HCT116 (cell line): Measurements from ENCODE around the gene LLGL2. TPM values are rescaled to one million over a fixed set of nuclear protein-coding genes. Genes with fewer than 3 reads are reported as not detected.

Source experiments
- ATAC-seq: fragments of 200-7000 bp; cut with Tn5 transposase; 2 replicates; pipeline ENCODE4 v1.9.1; 2020; ENCODE audit warnings: mild to moderate bottlenecking, moderate library complexity
- BruUV-seq: library from RNA; stranded (reverse); fragments of 400-500 nt; replicated peaks from 2 replicates; lab custom pipeline; 2021; lab: Mats Ljungman, UMichigan
- CTCF ChIA-PET: fragments of 300-600 bp; sonication (Branson Sonifier 250); formaldehyde crosslinking; loops from one replicate; lab custom pipeline; 2021; ENCODE audit warnings: antibody characterized with exemption; lab: Charles Lee
- POLR2A ChIA-PET: fragments of 300-600, 350-600 bp; sonication (Branson Sonifier 250); formaldehyde crosslinking; loops from one replicate; lab custom pipeline; 2021; ENCODE audit warnings: antibody characterized with exemption; lab: Charles Lee
- RAD21 ChIA-PET, 2 experiments: fragments of 300-600 bp; sonication (Branson Sonifier 250); formaldehyde crosslinking; loops; one replicate each; lab custom pipeline; 2023; ENCODE audit warnings: low total read pairs in 2 of 2; ENCODE audit not compliant: uncharacterized antibody in 2 of 2, unreplicated experiment in 2 of 2, low non-redundant PET in 1 of 2; lab: Charles Lee
- DNase-seq: peaks from one replicate; pipeline ENCODE4 v3.0.0-alpha.2; 2010; ENCODE audit warnings: low read depth, low spot score
- H2AFZ ChIP-seq: fragments of 200-600 bp; shearing (Covaris generic), sonication (generic); 2 replicates; pipeline ENCODE4 v1.6.1; 2017; ENCODE audit warnings: low read depth, mixed run types, mixed read lengths, antibody characterized with exemption, low read length; ENCODE audit not compliant: poor library complexity, severe bottlenecking
- H3K27ac ChIP-seq: 2 replicates; pipeline ENCODE4 v1.5.1; 2012; ENCODE audit warnings: low read depth, low read length
- H3K27me3 ChIP-seq: fragments of 200-600 bp; sonication (generic); 2 replicates; pipeline ENCODE4 v1.6.1; 2016; ENCODE audit warnings: mixed run types, low read length, mixed read lengths; ENCODE audit not compliant: insufficient read depth
- H3K36me3 ChIP-seq, 2 experiments: fragments of 200-500 bp in 1 of 2; fragments of 200-600 bp in 1 of 2; sonication (Bioruptor generic) in 1 of 2; sonication (generic) in 1 of 2; 2 replicates each; pipeline versions ENCODE4 v1.5.1 to v1.6.1; 2014 to 2016; ENCODE audit warnings: low read length in 2 of 2, inconsistent platforms in 1 of 2, mixed read lengths in 1 of 2, mixed run types in 1 of 2; ENCODE audit not compliant: insufficient read depth in 2 of 2, control insufficient read depth in 1 of 2
- H3K4me1 ChIP-seq, 2 experiments: fragments of 200-600 bp in 1 of 2; sonication (generic) in 1 of 2; 2 replicates each; pipeline versions ENCODE4 v1.5.1 to v1.6.1; 2012 to 2017; ENCODE audit warnings: low read length in 2 of 2, inconsistent platforms in 1 of 2, mild to moderate bottlenecking in 1 of 2, mixed read lengths in 1 of 2, mixed run types in 1 of 2, moderate library complexity in 1 of 2; ENCODE audit not compliant: insufficient read depth in 2 of 2, control insufficient read depth in 1 of 2
- H3K4me2 ChIP-seq: fragments of 200-600 bp; sonication (generic); 2 replicates; pipeline ENCODE4 v1.6.1; 2017; ENCODE audit warnings: mixed run types, low read length, mixed read lengths
- H3K4me3 ChIP-seq, 2 experiments: fragments of 200-600 bp in 1 of 2; sonication (generic) in 1 of 2; replicated peaks in 1 of 2; 2 replicates each; pipeline ENCODE4 v1.5.1; 2011 to 2016; ENCODE audit warnings: low read length in 2 of 2, control low read depth in 1 of 2, low read depth in 1 of 2, mild to moderate bottlenecking in 1 of 2, mixed read lengths in 1 of 2, mixed run types in 1 of 2
- H3K79me2 ChIP-seq: fragments of 200-600 bp; sonication (generic); 2 replicates; pipeline ENCODE4 v1.6.1; 2017; ENCODE audit warnings: mild to moderate bottlenecking, mixed run types, low read length, moderate library complexity, mixed read lengths; ENCODE audit not compliant: insufficient read depth
- H3K9ac ChIP-seq: fragments of 200-600 bp; sonication (generic); 2 replicates; pipeline ENCODE4 v1.6.1; 2016; ENCODE audit warnings: low read length, mixed read lengths
- H3K9me2 ChIP-seq: fragments of 200-600 bp; sonication (generic), shearing (Covaris generic); 2 replicates; pipeline ENCODE4 v1.6.1; 2017; ENCODE audit warnings: mixed run types, mild to moderate bottlenecking, moderate library complexity; ENCODE audit not compliant: insufficient read depth
- H3K9me3 ChIP-seq, 2 experiments: fragments of 200-500 bp in 1 of 2; fragments of 200-600 bp in 1 of 2; sonication (Bioruptor generic) in 1 of 2; sonication (generic) in 1 of 2; 2 replicates each; pipeline ENCODE4 v1.6.1; 2014 to 2017; ENCODE audit warnings: low read length in 2 of 2, mixed read lengths in 2 of 2, inconsistent platforms in 1 of 2, low read depth in 1 of 2, mild to moderate bottlenecking in 1 of 2, mixed run types in 1 of 2, moderate library complexity in 1 of 2; ENCODE audit not compliant: control insufficient read depth in 1 of 2, insufficient read depth in 1 of 2
- H4K20me1 ChIP-seq: fragments of 200-600 bp; sonication (generic), shearing (Covaris generic); 2 replicates; pipeline ENCODE4 v1.6.1; 2017; ENCODE audit warnings: mixed run types, mild to moderate bottlenecking, moderate library complexity; ENCODE audit not compliant: insufficient read depth
- EGR1 ChIP-seq: IDR thresholded peaks from 2 replicates; pipeline ENCODE4 v1.6.1; 2012; ENCODE audit warnings: low read depth
- ELF1 ChIP-seq: IDR thresholded peaks from 2 replicates; pipeline ENCODE4 v1.6.1; 2012; ENCODE audit warnings: low read depth, borderline replicate concordance
- EZH2 ChIP-seq: fragments of 200-600 bp; sonication (generic); IDR thresholded peaks from 2 replicates; pipeline ENCODE4 v1.6.1; 2017; ENCODE audit warnings: antibody characterized with exemption, mixed run types
- FOSL1 ChIP-seq: IDR thresholded peaks from 2 replicates; pipeline ENCODE4 v1.6.1; 2012; ENCODE audit warnings: low read depth
- POLR2A ChIP-seq: IDR thresholded peaks from 2 replicates; pipeline ENCODE4 v1.7.0; 2011; ENCODE audit warnings: borderline replicate concordance; ENCODE audit not compliant: insufficient read depth, insufficient read length; ENCODE audit errors: extremely low read depth
- POLR2AphosphoS5 ChIP-seq: IDR thresholded peaks from 2 replicates; pipeline ENCODE4 v1.6.1; 2011; ENCODE audit warnings: mild to moderate bottlenecking, low read depth, low read length, moderate library complexity
- RAD21 ChIP-seq: IDR thresholded peaks from 2 replicates; pipeline ENCODE4 v1.6.1; 2012; ENCODE audit warnings: low read depth, mild to moderate bottlenecking
- SRF ChIP-seq: IDR thresholded peaks from 2 replicates; pipeline ENCODE4 v1.6.1; 2012; ENCODE audit warnings: low read depth
- TCF7L2 ChIP-seq: IDR thresholded peaks from 2 replicates; pipeline ENCODE4 v1.7.0; 2011; ENCODE audit warnings: borderline replicate concordance, inconsistent platforms; ENCODE audit not compliant: insufficient read depth, insufficient read length; ENCODE audit errors: extremely low read depth
- YY1 ChIP-seq: IDR thresholded peaks from 2 replicates; pipeline ENCODE4 v1.6.1; 2011; ENCODE audit warnings: low read length, low read depth, moderate library complexity, mild to moderate bottlenecking; ENCODE audit not compliant: insufficient replicate concordance; ENCODE audit errors: extremely low read depth
- ZNF274 ChIP-seq: fragments of 200-500 bp; sonication (Bioruptor generic); IDR thresholded peaks from 2 replicates; pipeline ENCODE4 v1.6.1; 2014; ENCODE audit warnings: mild to moderate bottlenecking, low read depth, low read length, inconsistent platforms
- intact Hi-C: fragments of 100-400 bp; cut with micrococcal nuclease; formaldehyde crosslinking; loops from 2 replicates; pipeline ENCODE4 v1.10.0; 2022
- total RNA-seq: library from RNA; stranded (reverse); gene quantifications from one replicate; pipeline ENCODE4 v1.2.1, GENCODE V29; 2021; ENCODE audit not compliant: unreplicated experiment
- TF ChIP-seq, protein P1 (sequence below): IDR thresholded peaks from 2 replicates; pipeline ENCODE4 v1.6.1; 2012

The LLGL2 gene
- total RNA-seq, 1 experiment from 2014 or later: 209 TPM

DNA sequence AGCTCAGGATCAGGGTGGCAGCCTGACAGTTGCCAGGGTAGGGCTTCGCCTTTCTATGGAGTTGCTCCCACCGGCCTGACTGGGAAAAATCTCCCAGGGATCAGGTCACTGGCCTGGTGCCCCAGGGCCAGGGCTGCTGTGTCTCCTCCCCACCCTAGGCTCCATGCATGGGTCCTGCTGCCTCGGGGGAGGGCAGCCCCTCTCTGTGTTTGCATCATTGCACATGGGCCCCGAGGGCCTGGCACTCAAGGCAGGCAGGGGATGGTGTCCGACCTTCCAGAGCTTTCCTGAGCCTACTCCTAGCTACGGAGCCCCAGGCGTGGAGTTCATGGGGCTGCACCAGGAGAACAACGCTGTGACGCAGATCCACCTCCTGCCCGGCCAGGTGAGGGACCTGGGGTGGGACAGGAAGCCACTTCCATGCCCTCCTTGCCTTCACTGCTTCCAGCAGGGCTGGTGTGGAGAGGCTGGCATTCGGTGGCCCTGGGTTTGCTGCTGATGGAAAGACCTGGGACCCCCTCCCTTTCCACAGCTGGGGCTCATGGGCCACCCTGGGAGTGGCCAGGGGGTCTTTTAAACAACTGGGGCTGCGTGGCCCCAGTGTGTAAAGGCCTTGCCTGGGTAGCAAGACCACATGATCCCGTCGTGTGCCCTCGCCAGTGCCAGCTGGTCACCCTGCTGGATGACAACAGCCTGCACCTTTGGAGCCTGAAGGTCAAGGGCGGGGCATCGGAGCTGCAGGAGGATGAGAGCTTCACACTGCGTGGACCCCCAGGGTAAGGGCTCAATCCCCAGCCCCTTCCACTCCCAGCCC lies 32.6 kb downstream of the LLGL2 start:
- Histone ChIP-seq H3K9me3 (no peaks in the 10 kb centered on the region), H3K27ac (peak overlapping the region; percentile 86), H3K79me2 (peaks cover 20% of the 10 kb centered on the region; the same call in 1 of the 2 replicates), H3K4me2 (peak overlapping the region; percentile 70), H3K4me3 (no peak overlapping the region; a peak in 1 of 4 replicates), H3K9me2 (no peaks in the 10 kb centered on the region), H3K4me1 (peaks cover 32 to 36% of the 10 kb centered on the region in 2 experiments), H2AFZ (no peak overlapping the region), H3K9ac (no peak overlapping the region), H4K20me1 (no peaks in the 10 kb centered on the region), H3K36me3 (peaks cover 8 to 12% of the 10 kb centered on the region in 2 experiments; a peak in 3 of 4 replicates), H3K27me3 (no peaks in the 10 kb centered on the region)
- intact Hi-C loops: no loop called here
- no TSS peak for BruUV-seq
- ATAC-seq (no peak), DNase-seq (no peak)
- TF ChIP-seq ELF1 (no peak), YY1 (no peak), EZH2 (no peak), POLR2A (no peak), SRF (no peak), FOSL1 (no peak), ZNF274 (no peak), POLR2AphosphoS5 (no peak), EGR1 (no peak), TCF7L2 (no peak), RAD21 (no peak)
- TF ChIP-seq, protein P1, sequence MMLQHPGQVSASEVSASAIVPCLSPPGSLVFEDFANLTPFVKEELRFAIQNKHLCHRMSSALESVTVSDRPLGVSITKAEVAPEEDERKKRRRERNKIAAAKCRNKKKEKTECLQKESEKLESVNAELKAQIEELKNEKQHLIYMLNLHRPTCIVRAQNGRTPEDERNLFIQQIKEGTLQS: no peak
- ChIA-PET POLR2A (no interaction called here), RAD21 (no interaction called here), CTCF (no interaction called here)
